Activated gamma-delta T cell treated with Interleukin-2 at 50 U/mL for 16 hours (primary cell): Measurements from ENCODE around the gene TGFBI.

Experiments
- DNase-seq: peaks from one replicate; pipeline ENCODE4 v3.0.0-alpha.2; 2020

Gene TGFBI

GRCh38 chr5:136051486-136052220 is 22.9 kb downstream of the TGFBI start:
- no peak for DNase-seq

- DNase-seq: no peak
Observed at GRCh38 chr5:136052692-136053335, 24.0 kb downstream of the TGFBI start.

- no peak for DNase-seq
Observed at GRCh38 chr5:136053336-136054141, 24.8 kb downstream of the TGFBI start.

GRCh38 chr5:136054142-136055019 is 25.6 kb downstream of the TGFBI start:
- DNase-seq: no peak

- DNase-seq: no peak
Observed at GRCh38 chr5:136055612-136056309, 27.0 kb downstream of the TGFBI start.

GRCh38 chr5:136056336-136056735 is 27.5 kb downstream of the TGFBI start:
- no peak for DNase-seq

- no peak for DNase-seq
Observed at GRCh38 chr5:136056771-136057335, 28.1 kb downstream of the TGFBI start.

GRCh38 chr5:136057401-136058038 is 28.7 kb downstream of the TGFBI start:
- DNase-seq: no peak

- DNase-seq: no peak
Observed at GRCh38 chr5:136058039-136058971, 29.5 kb downstream of the TGFBI start.

GRCh38 chr5:136058972-136059354 is 30.2 kb downstream of the TGFBI start:
- DNase-seq: no peak

- DNase-seq: no peak
Observed at GRCh38 chr5:136060963-136061362, 32.2 kb downstream of the TGFBI start.

- DNase-seq: no peak
Observed at GRCh38 chr5:136061630-136062365, 33.0 kb downstream of the TGFBI start.

- DNase-seq: no peak
Observed at GRCh38 chr5:136062366-136063274, 33.8 kb downstream of the TGFBI start.

GRCh38 chr5:136063778-136064465 is 35.1 kb downstream of the TGFBI start:
- no peak for DNase-seq

- DNase-seq: no peak
Observed at GRCh38 chr5:136064510-136064909, 35.7 kb downstream of the TGFBI start.

- no peak for DNase-seq
Observed at GRCh38 chr5:136065588-136065987, 36.8 kb downstream of the TGFBI start.

GRCh38 chr5:136066661-136067271 is 38.0 kb downstream of the TGFBI start:
- DNase-seq: no peak
